Measurements from ENCODE around the gene PRMT7. TPM values are rescaled to one million over a fixed set of nuclear protein-coding genes. Genes with fewer than 3 reads are reported as not detected.
A peak's percentile ranks its signal among the peaks of the same experiment; 100 is the strongest.

Gene PRMT7
- 10 to 100 TPM; 24.5 to 35.7 TPM for total RNA-seq

DNA sequence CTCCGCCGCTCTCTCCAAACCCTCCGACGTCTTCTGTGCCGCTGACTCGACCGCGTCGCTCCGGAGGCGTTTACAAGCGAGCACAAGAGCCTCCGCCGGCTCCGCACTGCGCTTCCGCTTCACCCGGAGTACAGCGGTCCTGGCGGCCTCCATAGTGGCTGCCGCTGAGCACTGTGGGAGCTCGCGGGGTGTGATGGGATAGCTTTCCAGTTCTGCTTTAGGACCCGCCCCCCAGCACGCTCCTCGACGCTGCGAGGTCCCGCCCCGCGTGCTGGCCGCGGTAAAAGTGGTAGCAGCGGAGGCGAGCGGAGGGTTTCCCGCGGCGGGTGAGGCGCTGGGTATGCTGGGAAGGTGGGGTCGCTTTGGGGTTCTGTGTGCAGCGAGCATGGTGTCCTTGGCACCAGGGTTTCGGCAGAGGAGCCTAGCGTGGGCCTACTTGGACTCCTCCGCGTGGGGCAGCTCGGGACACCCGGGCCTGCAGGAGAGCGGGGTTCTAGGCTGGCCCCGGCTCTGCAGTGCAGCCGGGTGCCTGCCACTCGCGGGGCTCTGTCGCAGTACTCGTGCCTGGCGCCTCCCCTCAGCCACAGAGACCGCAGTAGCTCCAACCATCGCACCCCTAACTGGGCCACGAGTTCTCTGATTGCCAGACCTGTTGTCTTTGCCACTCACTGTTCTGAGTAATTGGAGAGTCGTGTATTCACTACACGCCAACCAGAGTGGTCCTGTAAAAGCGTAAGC is at the start of gene PRMT7, which contains the start of gene SLC7A6OS:
PRMT7 (plus strand) TSS at position 246 of the 738 bp plus-strand sequence. CDS start 4,961 bp downstream, outside the sequence.
SLC7A6OS (minus strand) TSS at position 173 of the 738 bp plus-strand sequence; CDS start at position 153, 20 bp downstream.
- peaks cover 5% of the 10 kb centered on the region for H3K36me3 ChIP-seq
- no peaks in the 10 kb centered on the region for H3K9me3 ChIP-seq
- peak within 1 kb of the TSS; percentile 69 to 80 for H3K27ac ChIP-seq
- no peaks in the 10 kb centered on the region for H3K27me3 ChIP-seq
- peak within 1 kb of the TSS; percentile 58 to 88 for H3K4me3 ChIP-seq
- DNase-seq (ENCODE audit: low spot score): peak; percentile 86
- TF ChIP-seq, protein P1, sequence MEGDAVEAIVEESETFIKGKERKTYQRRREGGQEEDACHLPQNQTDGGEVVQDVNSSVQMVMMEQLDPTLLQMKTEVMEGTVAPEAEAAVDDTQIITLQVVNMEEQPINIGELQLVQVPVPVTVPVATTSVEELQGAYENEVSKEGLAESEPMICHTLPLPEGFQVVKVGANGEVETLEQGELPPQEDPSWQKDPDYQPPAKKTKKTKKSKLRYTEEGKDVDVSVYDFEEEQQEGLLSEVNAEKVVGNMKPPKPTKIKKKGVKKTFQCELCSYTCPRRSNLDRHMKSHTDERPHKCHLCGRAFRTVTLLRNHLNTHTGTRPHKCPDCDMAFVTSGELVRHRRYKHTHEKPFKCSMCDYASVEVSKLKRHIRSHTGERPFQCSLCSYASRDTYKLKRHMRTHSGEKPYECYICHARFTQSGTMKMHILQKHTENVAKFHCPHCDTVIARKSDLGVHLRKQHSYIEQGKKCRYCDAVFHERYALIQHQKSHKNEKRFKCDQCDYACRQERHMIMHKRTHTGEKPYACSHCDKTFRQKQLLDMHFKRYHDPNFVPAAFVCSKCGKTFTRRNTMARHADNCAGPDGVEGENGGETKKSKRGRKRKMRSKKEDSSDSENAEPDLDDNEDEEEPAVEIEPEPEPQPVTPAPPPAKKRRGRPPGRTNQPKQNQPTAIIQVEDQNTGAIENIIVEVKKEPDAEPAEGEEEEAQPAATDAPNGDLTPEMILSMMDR (IDR thresholded peaks at IDR 0.05): peak in 1 of 2 donors; percentile 68
- H3K4me1 ChIP-seq: peaks cover 0 to 27% of the 10 kb centered on the region in 2 donors

GRCh38 chr16:68263559-68264127 is 47.2 kb upstream of the PRMT7 start:
- Histone ChIP-seq H3K4me1 (peaks cover 0 to 46% of the 10 kb centered on the region in 2 donors), H3K27me3 (no peaks in the 10 kb centered on the region)

GRCh38 chr16:68264128-68265077 is 46.4 kb upstream of the PRMT7 start, which contains the start of gene SLC7A6:
Gene SLC7A6, plus strand, starts transcription at chr16:68264526. Its CDS starts 10,201 bp downstream, at chr16:68274727.
- DNase-seq (ENCODE audit: low spot score): peak; percentile 78
- Histone ChIP-seq H3K36me3 (peaks cover 16% of the 10 kb centered on the region), H3K27me3 (no peaks in the 10 kb centered on the region), H3K9me3 (no peaks in the 10 kb centered on the region), H3K4me1 (peaks cover 0 to 54% of the 10 kb centered on the region in 2 donors), H3K4me3 (peak within 1 kb of the TSS; percentile 86 to 95), H3K27ac (peak within 1 kb of the TSS; percentile 96 to 100)
- TF ChIP-seq, protein P1 (IDR thresholded peaks at IDR 0.05): peak; percentile 76 to 83

More at GRCh38 chr16:68263559-68264127, 47.2 kb upstream of the PRMT7 start:
- no peak for DNase-seq (ENCODE audit: low spot score)
- peak overlapping the region; percentile 86 to 95 for H3K4me3 ChIP-seq
- peaks cover 20% of the 10 kb centered on the region for H3K36me3 ChIP-seq
- TF ChIP-seq, protein P1 (IDR thresholded peaks at IDR 0.05): no peak
- H3K9me3 ChIP-seq: no peaks in the 10 kb centered on the region
- peak overlapping the region; percentile 96 to 100 for H3K27ac ChIP-seq

- peak overlapping the region; percentile 96 to 100 for H3K27ac ChIP-seq
Observed at GRCh38 chr16:68265078-68265920, 45.5 kb upstream of the PRMT7 start.

More at GRCh38 chr16:68265078-68265920, 45.5 kb upstream of the PRMT7 start:
- H3K4me1 ChIP-seq: peaks cover 0 to 63% of the 10 kb centered on the region in 2 donors
- peak overlapping the region; percentile 86 to 95 for H3K4me3 ChIP-seq
- peaks cover 7% of the 10 kb centered on the region for H3K36me3 ChIP-seq
- DNase-seq (ENCODE audit: low spot score): peak; percentile 86
- TF ChIP-seq, protein P1 (IDR thresholded peaks at IDR 0.05): no peak
- no peaks in the 10 kb centered on the region for H3K27me3 ChIP-seq
- no peaks in the 10 kb centered on the region for H3K9me3 ChIP-seq
